HepG2 (cell line): ENCODE measurements around the gene PMEL. TPM values are rescaled to one million over a fixed set of nuclear protein-coding genes. Genes with fewer than 3 reads are reported as not detected.

Experiments used
- ARID4A ChIP-seq: sonication (generic); formaldehyde crosslinking; IDR thresholded peaks from 2 replicates; pipeline ENCODE4 v1.5.0; 2020; ENCODE audit warnings: mild to moderate bottlenecking, missing genetic modification reagents, borderline replicate concordance
- ATF3 ChIP-seq: sonication (generic); formaldehyde crosslinking; IDR thresholded peaks from 2 replicates; pipeline ENCODE4 v1.4.0; 2020; ENCODE audit warnings: missing genetic modification reagents
- CBX2 ChIP-seq, 2 experiments: fragments of 200-600 bp in 1 of 2; sonication (generic); formaldehyde crosslinking in 1 of 2; IDR thresholded peaks; 2 replicates each; pipeline versions ENCODE4 v1.7.0 to v1.8.1; 2018 to 2022; ENCODE audit warnings: low read depth in 2 of 2, low read length in 1 of 2, mild to moderate bottlenecking in 1 of 2, missing genetic modification reagents in 1 of 2
- CENPT ChIP-seq: sonication (generic); formaldehyde crosslinking; IDR thresholded peaks from 2 replicates; pipeline ENCODE4 v1.8.0; 2022; ENCODE audit warnings: low read depth, mild to moderate bottlenecking, moderate library complexity, missing genetic modification reagents
- HINFP ChIP-seq: sonication (generic); formaldehyde crosslinking; IDR thresholded peaks from 2 replicates; pipeline ENCODE4 v1.4.0; 2020; ENCODE audit warnings: low read depth, mild to moderate bottlenecking, missing genetic modification reagents
- JUNB ChIP-seq: sonication (generic); formaldehyde crosslinking; IDR thresholded peaks from 2 replicates; pipeline ENCODE4 v1.8.0; 2022; ENCODE audit warnings: missing genetic modification reagents, mild to moderate bottlenecking, borderline replicate concordance
- MIER3 ChIP-seq: IDR thresholded peaks from 2 replicates; pipeline ENCODE4 v1.6.1; 2016; ENCODE audit warnings: missing compliant biosample characterization, borderline replicate concordance
- ONECUT2 ChIP-seq: sonication (generic); formaldehyde crosslinking; IDR thresholded peaks from 2 replicates; pipeline ENCODE4 v1.4.0; 2020; ENCODE audit warnings: missing genetic modification reagents
- SKI ChIP-seq: fragments of 450-650 bp; IDR thresholded peaks from one replicate; pipeline ENCODE4 v1.6.1; 2018; ENCODE audit warnings: mild to moderate bottlenecking; ENCODE audit not compliant: partially characterized antibody
- TBX2 ChIP-seq: sonication (generic); formaldehyde crosslinking; IDR thresholded peaks from 2 replicates; pipeline ENCODE4 v1.5.0; 2020; ENCODE audit warnings: missing genetic modification reagents, mild to moderate bottlenecking, borderline replicate concordance
- TMF1 ChIP-seq: sonication (generic); formaldehyde crosslinking; IDR thresholded peaks from 2 replicates; pipeline ENCODE4 v1.8.1; 2022; ENCODE audit warnings: low read depth, missing genetic modification reagents
- TRIM22 ChIP-seq: fragments of 450-650 bp; IDR thresholded peaks from 2 replicates; pipeline ENCODE4 v1.6.1; 2017
- ZFP36L2 ChIP-seq: sonication (generic); formaldehyde crosslinking; IDR thresholded peaks from 2 replicates; pipeline ENCODE4 v1.4.0; 2020; ENCODE audit warnings: missing genetic modification reagents
- ZNF101 ChIP-seq: sonication (generic); formaldehyde crosslinking; IDR thresholded peaks from 2 replicates; pipeline ENCODE4 v1.4.0; 2020; ENCODE audit warnings: mild to moderate bottlenecking, low read depth, missing genetic modification reagents, borderline replicate concordance
- ZNF556 ChIP-seq: sonication (generic); formaldehyde crosslinking; IDR thresholded peaks from 2 replicates; pipeline ENCODE4 v1.4.0; 2020; ENCODE audit warnings: mild to moderate bottlenecking, missing genetic modification reagents, borderline replicate concordance
- ZNF710 ChIP-seq: sonication (generic); formaldehyde crosslinking; IDR thresholded peaks from 2 replicates; pipeline ENCODE4 v1.5.0; 2020; ENCODE audit warnings: mild to moderate bottlenecking, missing genetic modification reagents, borderline replicate concordance
- ZNF83 ChIP-seq: sonication (generic); formaldehyde crosslinking; IDR thresholded peaks from 2 replicates; pipeline ENCODE4 v1.4.0; 2020; ENCODE audit warnings: missing genetic modification reagents, mild to moderate bottlenecking, borderline replicate concordance
- ZNF883 ChIP-seq: sonication (generic); formaldehyde crosslinking; IDR thresholded peaks from 2 replicates; pipeline ENCODE4 v1.5.1; 2020; ENCODE audit warnings: mild to moderate bottlenecking, missing genetic modification reagents; ENCODE audit errors: not compliant biosample characterization
- polyA plus RNA-seq, 8 experiments: library from polyadenylated mRNA; depleted of rRNA in 3 of 8; stranded (reverse) in 7 of 8; unstranded in 1 of 8; fragments of >200 nt; fragmentation: Illumina TruSeq in 4 of 8; extraction: Trizol in 4 of 8; gene quantifications; 2 replicates each; pipeline versions ENCODE4 v1.2.1 to v1.2.3, GENCODE V29; 2011 to 2016; ENCODE audit warnings: low read depth in 4 of 8, missing spikeins in 1 of 8, mixed read lengths in 1 of 8; ENCODE audit not compliant: insufficient read depth in 1 of 8
- total RNA-seq, 5 experiments: library from RNA; depleted of rRNA; stranded (reverse); fragments of >200 nt; fragmentation: Illumina TruSeq; extraction: Trizol; gene quantifications; 2 replicates each; pipeline ENCODE4 v1.2.3, GENCODE V29; 2016; ENCODE audit warnings: low read depth in 1 of 5

The PMEL gene
- total and polyA plus RNA-seq, 2 of the 13 experiments (the other 11 are each of a cell fraction or from before 2014, with no cell fraction given) = 0.49 to 3.3 TPM

- no peak for TF ChIP-seq TRIM22
- peak; percentile 85 for TF ChIP-seq HINFP (CRISPR knock-in tag)
- TF ChIP-seq TMF1 (CRISPR knock-in tag) = no peak
- TF ChIP-seq ZNF883 (CRISPR knock-in tag) = peak; percentile 74
- 0 out of 2 replicates have a peak, but pooled peaks have one; percentile 50 for TF ChIP-seq ZNF101 (CRISPR knock-in tag)
- peak; percentile 25; the same call in 1 of the 2 replicates for TF ChIP-seq TBX2
- no peak for TF ChIP-seq ZNF83 (CRISPR knock-in tag)
- TF ChIP-seq CBX2 (IDR thresholded peaks at IDR 0.05; ENCODE audit: low read depth, low read length) = no peak
- TF ChIP-seq CBX2 (CRISPR knock-in tag; IDR thresholded peaks at IDR 0.05; ENCODE audit: low read depth) = no peak
- TF ChIP-seq SKI = no peak
- TF ChIP-seq ATF3 (CRISPR knock-in tag) = peak; percentile 45; the same call in 1 of the 2 replicates
- TF ChIP-seq ZNF710 = peak; percentile 51; the same call in 1 of the 2 replicates
- TF ChIP-seq ONECUT2 (CRISPR knock-in tag) = peak; percentile 35; the same call in 1 of the 2 replicates
- no peak for TF ChIP-seq MIER3 (CRISPR knock-in tag)
- peak; percentile 45; the same call in 1 of the 2 replicates for TF ChIP-seq ZFP36L2 (CRISPR knock-in tag)
- no peak for TF ChIP-seq CENPT (CRISPR knock-in tag)
- no peak for TF ChIP-seq JUNB (CRISPR knock-in tag)
- peak; percentile 75 for TF ChIP-seq ZNF556 (CRISPR knock-in tag)
- peak; percentile 93 for TF ChIP-seq ARID4A (CRISPR knock-in tag)
These were observed 7.9 kb upstream of the PMEL start, which contains the start of gene RAB5B (continued) for GRCh38 chr12:55973599-55974307.
